Hindlimb muscle (tissue), 1 donor: ENCODE measurements around the gene MSH3. TPM values are rescaled to one million over a fixed set of nuclear protein-coding genes. Genes with fewer than 3 reads are reported as not detected.

Experiments
- DNase-seq: peaks from one replicate; pipeline ENCODE4 v3.0.0-alpha.2; 2013
- polyA plus RNA-seq: library from polyadenylated mRNA; unstranded; fragments of 120-200 nt; gene quantifications from one replicate; pipeline ENCODE4 v1.2.1, GENCODE V29; 2013; ENCODE audit not compliant: insufficient read length

The MSH3 gene
- polyA plus RNA-seq: 10.6 TPM

DNA sequence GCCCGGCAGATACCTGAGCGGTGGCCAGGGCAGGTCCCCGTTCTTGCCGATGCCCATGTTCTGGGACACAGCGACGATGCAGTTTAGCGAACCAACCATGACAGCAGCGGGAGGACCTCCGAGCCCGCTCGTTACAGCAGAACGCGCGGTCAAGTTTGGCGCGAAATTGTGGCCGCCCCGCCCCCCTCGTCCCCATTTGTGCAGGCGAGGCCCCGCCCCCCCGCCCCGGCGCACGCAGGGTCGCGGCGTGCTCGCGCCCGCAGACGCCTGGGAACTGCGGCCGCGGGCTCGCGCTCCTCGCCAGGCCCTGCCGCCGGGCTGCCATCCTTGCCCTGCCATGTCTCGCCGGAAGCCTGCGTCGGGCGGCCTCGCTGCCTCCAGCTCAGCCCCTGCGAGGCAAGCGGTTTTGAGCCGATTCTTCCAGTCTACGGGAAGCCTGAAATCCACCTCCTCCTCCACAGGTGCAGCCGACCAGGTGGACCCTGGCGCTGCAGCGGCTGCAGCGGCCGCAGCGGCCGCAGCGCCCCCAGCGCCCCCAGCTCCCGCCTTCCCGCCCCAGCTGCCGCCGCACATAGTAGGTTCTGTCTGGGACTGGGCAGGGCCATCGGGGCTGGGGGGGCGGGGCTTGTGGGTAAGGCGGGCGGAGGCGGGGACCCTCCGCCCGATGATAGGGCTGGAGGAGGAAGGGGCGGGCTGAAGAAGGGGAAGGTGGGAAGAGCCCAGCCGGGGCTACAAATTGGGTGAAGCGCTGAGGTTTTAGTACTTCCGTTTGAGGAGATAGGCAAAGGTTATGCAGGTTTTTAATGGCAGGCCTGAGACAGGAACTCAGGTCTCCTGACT is at the start of gene MSH3, which contains the start of gene DHFR:
TSS of gene MSH3 (plus strand) at position 262 of the 840 bp plus-strand sequence. CDS start at position 338, 76 bp downstream.
TSS of gene DHFR (minus strand) at position 593 of the 840 bp plus-strand sequence. CDS start at position 99, 494 bp downstream.
- peak; percentile 89 for DNase-seq

DNA sequence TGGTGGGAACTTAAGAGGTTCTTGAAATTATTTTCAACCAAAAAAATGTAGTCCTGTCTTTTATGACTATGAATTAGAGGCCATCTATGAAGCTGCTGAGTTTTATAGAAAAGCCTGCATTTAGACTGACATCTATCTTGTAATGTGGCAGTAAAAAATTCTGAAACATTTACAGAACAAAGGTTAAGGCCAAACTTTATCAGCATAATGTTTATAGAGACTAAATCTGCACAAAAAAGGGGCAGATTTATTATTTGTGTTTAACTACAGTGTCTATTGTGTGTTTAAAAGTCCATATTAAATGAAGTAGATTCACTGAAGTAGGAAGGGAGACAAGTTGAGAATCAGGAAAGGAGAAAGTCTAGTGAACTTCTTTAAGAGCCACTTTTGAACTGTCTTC is 47.1 kb upstream of the MSH3 start:
- DNase-seq: no peak

DNA sequence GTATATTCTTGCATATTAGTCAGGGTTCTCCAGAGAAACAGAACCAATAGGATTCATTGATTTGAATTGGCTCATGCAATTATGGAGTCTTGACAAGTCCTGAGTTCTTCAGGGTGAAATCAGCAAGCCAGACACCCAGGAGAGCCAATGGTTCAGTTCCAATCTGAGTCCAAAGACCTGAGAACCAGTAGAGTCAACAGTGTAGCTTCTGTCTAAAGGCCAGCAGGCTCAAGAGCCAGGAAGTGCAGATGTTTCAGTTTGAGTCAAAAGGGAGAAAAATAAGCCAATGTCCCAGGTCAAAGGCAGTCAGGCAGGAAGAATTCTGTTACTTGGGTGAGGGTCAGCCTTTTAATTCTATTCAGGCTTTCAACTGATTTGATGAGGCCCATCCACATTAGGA is 46.6 kb upstream of the MSH3 start:
- no peak for DNase-seq

DNA sequence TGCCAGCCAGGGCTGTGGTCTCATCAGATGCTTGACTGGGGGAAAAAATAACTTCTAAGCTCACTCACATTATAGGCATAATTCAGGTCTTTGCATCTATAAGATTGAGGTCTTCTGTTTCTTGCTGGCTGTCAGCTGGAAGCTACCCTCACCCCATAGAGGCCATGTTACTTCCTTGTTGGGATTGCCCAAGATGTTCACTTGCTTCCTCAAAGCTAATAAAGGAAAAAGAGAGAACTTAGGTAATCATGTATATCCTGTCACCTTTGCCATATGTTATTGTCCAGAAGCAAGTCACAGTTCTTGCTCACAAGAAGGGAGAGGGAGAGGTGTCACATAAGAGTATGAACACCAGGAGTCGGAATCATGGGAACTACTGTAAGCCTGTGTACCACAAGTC is 45.7 kb upstream of the MSH3 start:
- DNase-seq: no peak

DNA sequence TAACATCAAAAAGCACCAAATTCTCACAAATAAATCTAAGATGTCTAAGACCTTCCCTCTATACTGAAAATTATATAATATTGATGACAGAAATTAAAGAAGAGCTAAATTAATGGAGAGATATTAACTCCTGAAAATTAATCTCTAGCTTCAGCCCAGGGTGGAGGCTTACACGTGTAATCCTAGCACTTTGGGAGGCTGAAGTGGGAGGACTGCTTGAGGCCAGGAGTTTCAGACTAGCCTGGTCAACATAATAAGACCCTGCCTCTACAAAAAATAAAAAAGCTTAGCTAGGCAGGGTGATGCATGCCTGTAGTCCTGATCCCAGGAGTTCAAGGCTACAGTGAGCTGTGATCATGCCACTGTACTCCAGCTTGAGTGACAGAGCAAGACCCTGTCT is 44.8 kb upstream of the MSH3 start:
- DNase-seq: no peak

DNA sequence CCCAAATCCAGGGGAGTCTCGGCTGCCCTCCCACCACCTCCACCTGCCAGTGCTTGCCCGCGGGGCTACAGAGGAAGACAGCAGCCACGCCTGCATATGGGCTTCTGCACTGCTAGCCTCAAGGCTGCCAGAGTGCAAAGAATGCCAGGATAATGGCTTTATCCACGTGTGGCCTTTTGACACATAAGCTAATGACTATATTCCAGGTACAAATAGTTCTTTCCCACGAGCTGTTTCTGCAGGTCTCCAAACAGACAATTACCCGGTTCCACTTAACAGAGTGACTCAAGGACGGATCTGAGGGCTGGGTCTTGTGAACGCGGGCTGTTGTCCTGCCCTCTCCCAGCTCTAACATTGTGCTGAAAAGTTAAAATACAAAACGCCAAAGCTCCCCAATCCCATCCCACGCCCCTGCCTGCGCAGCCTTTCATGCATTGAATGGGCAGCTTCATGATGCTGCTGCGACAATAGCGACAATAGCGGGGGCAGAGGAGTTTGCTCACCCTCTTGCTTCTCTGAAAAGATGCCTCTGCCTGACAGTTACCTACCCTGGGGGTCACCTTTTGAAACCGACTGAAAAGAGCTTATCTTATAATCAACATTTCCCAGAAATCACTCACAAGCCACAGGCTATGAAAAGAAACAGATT is 39.1 kb upstream of the MSH3 start:
- DNase-seq: no peak

DNA sequence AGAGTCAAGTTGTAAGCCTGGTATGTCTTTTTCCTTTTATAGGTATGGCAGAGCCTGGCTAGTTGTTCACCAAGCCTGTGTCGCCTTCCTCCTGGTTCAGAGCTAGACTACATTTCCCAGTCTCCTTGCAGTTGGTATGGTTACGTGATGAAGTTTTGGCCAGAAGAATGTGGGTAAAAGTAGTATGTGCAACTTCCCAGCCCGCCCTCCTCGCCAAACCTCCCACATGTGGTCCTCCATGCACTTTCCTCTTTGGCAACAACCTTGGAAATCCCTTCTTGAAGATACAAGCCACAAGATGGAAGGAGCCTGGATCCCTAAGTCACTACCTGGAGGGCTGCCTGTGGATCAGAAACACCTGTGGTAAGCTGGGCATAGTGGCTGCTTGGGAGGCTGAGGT is 36.0 kb upstream of the MSH3 start:
- no peak for DNase-seq

DNA sequence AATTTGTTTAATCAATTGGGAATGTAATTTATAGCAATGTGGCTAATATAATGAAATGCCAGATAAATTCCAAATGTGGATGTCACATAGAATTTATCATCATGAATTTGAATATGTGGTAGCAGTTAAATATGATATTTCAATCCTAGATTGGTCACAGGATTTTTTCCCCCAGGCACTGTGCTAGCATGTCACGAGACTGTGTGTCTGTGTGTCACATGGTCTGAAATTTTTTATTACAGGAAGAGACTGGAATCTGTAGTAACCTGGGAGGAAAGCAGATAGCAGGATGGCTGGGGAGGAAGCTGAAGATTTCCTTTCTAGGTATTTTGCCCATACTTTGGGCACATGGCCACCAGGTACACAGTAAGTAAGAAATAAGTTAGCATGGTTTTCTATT is 35.4 kb upstream of the MSH3 start:
- no peak for DNase-seq

DNA sequence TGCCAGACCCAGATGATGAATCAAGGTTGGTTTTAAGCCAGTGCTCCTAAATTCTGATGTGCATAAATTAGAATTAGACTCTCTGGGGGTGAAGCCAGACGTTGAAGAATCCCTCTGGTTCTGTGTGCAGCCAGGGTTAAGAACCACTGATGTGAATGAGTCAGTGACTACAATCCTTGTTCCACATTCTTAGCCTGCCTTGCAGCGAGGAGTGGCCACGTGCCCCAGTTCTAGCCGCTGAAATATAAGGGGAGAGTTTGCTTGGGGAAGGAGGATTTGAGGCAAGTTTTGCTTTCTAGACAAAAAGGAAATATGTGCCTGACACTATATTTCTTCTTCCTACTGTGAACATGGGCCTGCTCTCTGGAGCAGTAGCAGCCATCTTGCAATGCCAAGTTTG is 34.2 kb upstream of the MSH3 start:
- DNase-seq: no peak

DNA sequence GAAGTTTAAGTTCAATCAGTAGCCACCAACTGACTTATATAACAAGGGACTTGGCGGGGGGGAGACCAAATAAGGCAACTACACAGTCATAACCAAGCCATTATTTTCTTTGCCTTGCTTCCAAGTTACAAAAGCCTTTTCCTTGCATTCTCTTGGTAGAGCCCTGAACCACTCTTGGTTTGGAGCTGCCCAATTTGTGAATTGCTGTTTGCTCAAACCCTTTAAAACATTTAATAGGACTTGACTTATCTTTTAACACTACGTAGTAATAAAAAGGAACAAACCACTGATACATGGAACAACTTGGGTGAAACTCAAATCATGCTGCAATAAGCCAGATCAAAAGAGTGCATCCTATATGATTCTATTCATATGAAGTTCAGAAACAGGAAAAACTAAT is 31.7 kb upstream of the MSH3 start:
- DNase-seq: no peak

DNA sequence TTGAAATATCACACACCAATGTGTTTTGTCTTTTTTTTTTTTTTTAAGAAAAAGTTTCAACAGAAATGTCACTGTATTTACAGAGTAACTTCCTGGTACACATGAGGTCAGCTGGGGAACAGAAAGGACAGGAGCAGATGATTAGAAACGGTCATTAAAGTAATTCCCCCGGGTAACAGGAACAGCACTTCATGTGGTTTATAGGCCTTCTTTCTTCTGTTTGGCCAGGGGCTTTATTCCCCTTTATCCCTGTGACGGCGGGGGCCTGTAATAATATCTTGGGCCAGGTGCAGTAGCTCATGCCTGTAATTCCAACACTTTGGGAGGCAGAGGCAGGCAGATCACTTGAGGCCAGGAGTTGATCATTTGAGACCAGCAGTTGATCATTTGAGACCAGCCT is 30.5 kb upstream of the MSH3 start:
- DNase-seq: no peak

DNA sequence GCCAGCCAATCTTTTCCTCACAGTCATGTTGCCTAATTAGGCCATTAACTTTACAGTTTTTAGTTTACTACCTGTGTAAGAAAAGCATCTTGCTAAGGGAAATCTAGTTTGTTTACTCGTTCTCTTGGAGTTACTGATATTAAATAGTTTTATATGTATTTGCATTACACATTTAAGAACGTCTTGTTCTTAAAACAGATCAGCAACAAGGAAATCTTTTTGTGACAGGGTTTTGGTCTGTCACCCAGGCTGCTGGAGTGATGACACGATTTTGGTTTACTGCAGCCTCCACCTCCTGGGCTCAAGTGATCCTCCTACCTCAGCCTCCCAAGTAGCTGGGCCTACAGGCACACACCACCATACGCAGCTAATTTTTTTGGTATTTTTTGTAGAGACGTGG is 29.2 kb upstream of the MSH3 start:
- no peak for DNase-seq

DNA sequence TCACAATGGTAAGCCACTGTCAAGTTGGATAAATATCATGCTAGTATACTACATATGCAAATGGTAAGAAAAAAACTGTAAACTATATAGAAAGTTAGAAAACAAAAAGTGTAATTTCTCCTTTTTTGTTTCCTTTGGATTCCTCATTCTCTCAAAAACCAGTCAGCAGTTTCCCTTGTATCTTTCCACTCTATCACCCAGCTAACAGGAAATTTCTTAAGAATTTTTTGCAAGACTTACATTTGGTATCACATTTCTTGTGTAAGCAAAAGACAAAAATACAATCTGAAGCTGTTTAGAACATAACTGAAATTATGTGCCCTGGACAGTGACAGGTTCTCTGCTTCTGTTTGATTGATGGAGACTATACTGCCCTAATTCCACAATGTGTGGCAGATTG is 25.2 kb upstream of the MSH3 start:
- no peak for DNase-seq

DNA sequence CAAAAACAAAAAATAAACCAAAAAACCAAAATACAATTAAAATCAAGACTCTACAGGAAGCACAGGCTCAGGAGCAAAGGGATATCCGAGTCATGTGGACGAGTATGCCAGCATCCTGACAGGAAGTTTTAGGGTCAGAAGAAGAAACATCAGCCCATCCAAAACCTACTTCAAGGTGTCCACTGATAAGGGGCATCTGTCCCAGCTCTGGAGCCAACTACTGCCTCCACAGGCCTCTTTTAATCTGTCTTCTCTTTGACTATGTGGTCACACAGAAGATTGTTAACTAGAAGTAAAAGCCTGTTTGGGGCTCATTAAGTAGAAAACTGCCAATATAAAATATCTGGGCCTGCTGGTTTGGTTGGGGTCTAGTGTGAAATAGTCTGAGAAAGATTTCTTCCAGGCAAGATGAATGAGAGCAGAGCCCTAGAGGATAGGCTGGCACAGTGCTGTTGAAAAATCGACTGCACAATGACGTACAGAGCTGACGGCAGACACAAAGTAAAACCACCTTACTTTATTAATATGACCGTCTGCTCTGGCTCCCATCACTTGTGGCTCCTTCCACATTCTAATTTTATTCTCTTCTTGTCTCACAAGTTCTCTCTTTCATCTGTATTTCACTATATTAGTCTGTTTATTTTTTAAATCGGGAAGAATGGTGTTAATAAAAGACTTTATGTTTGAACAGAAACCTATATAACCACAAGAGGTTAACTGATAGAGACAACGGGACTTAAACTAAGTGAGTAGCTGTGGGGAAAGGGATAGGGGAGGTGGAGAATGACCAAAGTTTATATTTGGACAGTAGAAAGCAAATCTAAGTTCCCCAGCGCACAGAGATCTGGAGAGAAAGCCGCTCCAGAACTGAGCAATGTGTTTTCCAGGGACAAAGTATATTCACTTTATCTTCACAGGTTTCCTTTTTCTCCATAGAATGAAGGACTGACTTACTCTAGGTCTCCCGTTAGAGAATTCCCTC is 22.9 kb upstream of the MSH3 start:
- DNase-seq: no peak

DNA sequence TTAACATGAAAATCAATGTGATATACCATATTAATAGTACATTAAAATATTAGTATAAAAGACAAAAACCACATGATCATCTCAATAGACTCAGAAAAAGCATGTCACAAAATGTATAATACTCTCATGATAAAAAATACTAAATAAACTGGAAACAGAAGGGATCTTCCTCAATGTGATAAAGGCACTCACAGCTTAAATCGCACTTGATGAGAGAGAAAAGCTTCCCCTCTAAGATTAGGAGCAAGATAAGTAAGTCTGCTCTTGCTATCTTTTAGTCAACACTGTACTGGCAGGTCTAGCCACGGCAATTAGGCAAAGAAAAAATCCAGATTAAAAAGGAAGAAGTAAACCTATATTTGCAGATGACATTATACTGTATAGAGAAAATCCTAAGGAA is 21.8 kb upstream of the MSH3 start:
- no peak for DNase-seq

DNA sequence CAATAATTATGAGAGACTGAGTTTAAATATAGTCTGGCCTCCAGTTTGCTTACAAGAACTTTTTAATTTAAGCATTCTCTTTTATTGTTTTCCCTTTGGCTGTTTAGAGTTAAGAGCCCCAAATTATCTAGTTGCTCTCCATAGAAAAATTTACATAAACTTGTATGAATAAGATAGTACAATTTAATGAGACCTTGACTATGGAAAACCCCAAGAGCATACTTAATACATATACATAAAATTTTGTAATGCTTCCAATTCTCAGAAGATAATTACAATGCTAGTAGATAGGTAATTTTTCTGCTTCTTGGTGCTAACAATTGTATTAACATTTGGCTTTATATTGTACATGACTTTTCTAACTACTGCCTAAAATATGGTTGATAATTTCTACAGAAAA is 20.3 kb upstream of the MSH3 start:
- no peak for DNase-seq

DNA sequence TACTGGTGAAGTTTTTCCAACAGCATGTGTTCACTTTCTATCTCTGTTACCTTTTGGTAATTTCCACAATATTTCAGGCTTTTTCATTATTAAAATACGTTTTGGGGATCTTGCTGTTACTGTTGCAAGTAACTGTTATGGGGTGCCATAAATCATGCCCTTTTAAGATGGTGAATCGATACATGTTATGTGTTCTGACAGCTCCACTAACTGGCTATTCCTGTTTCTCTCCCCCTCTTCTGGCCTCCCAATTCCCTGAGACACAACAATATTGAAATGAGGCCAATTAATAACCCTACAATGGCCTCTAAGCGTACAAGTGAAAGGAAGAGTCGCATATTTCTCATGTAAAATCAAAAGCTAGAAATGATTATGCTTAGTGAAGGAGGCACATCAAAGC is 13.1 kb upstream of the MSH3 start:
- DNase-seq: no peak

DNA sequence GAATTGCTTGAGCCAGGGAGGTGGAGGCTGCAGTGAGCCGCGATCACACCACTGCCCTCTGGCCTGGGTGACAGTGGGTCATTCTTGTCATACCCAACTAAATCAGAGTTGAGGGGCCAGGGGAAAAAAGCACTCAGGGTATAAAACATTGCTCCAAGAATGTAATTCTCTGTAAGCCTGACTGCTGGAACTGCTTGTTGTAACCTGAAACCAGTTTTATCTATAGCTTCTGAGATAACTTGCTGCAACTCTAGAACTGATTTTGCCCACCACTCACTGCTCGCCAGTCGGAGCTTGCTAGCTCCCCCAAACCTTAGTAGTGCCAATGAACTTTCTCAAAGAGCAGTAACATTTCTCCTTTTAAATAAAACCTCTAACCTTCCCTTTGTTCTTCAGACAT is 9.6 kb upstream of the MSH3 start:
- no peak for DNase-seq

DNA sequence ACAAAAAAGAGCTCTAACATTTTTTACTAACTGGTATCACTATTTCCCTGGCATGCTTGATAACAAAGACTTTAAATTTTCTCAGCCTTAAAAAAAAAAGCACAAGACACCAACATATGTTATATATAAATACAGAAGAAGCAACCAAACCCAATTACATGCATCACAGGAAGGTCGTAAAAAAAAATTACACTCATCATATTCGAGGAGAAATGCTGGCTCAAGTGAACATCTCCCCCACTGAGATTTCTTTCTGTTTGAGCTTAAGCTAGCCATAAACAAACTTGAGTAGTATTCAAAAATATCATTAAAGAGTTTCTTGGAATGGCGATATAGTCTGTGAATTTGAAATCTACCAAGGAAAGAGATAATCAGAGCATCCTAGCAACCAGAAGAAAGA is 7.5 kb upstream of the MSH3 start:
- DNase-seq: no peak

DNA sequence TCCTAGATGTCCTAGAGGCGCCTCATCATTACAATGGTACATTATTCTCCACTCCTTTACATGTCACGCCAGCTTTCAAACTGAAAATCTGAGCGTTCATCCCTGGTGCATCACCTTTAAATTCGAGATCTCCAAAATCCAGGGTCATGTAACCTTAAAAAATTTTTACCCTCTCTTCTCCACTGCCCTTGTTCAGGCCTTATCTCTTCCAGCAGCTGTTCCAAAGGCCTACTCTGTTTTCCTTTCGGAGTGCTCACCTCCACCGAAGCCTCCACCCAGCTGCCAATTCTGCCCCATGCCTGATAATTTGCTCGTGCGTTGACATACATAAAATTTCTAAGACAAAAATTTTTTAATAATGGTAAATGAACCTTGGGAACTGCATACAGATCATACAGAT is 950 bp upstream of the MSH3 start:
- DNase-seq: no peak

DNA sequence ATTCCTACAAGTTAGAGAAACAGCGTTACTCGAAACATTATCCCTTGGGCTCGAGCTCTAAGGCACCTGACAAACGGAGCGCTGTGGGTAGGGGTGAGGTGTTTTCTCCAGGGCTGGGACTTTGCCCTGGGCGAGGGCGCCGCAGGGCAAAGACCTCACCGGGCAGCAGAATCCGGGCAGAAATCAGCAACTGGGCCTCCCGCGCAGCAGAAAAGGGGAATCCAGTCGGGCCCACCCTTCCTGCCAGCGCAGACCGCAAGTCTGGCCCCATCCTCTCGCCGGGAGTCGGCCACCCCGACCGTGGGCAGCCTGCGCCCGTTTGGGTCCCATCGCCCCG is 430 bp upstream of the MSH3 start:
- DNase-seq: no peak

DNA sequence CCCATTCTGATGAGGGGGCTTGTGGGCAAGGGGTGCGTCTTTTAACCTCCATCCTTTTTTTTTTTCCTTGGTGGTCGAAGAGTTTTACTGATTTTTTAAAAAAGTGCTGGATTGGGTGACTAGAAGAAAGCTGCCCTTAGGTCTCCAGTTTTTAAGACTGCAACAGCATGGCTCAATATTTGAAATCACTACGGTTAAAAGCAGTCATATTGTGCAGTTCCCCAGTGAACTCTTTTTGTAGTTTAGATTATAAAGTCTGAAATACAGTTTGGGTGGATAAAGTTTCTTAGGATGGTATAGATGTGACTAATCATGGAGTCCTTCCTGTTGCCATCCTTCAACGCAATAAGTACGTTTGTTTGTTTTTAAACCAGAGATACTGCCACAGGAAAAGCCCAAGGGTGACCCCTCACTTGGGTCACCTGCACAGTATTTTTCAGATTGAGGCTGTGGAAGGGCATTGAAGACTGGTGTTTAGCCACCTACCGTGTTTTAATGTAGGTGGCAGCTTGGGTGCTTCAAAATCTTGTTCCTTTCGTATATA is 851 bp downstream of the MSH3 start:
- DNase-seq: no peak

DNA sequence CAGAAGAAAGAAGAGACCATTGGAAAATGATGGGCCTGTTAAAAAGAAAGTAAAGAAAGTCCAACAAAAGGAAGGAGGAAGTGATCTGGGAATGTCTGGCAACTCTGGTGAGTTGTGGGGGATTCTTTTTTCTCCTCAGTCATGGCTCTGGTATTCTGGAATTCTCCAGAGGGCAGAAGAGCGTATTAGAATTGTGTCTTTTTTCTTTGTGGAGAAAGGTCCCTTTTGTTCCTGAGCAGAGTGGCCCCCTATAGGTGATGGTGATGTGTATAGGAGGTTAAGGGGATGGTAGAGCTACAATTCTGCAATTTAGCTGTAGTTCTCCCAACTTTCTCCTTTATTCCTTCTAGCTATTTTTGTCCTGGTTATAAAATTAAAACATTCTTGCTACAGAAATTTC is 2.0 kb downstream of the MSH3 start:
- no peak for DNase-seq
